ENCODE measurements around the gene FZR1. TPM values are rescaled to one million over a fixed set of nuclear protein-coding genes. Genes with fewer than 3 reads are reported as not detected.

The FZR1 gene
- total and polyA plus RNA-seq, 2 of the 8 experiments (the other 6 are each of a cell fraction or from before 2014, with no cell fraction given): 21.6 to 35.5 TPM

Small RNA genes within 50 kb of the gene (small RNA-seq; reads per million reads assigned to genes)
- not detected for gene AC005786.1 (ENCODE audit: insufficient read depth)
- gene RF00212 (ENCODE audit: insufficient read depth): not detected

Other genes with a start within 250 kb of the FZR1 start
- 2.6 and 3.2 TPM in 2 replicates for gene NFIC, start 139.7 kb upstream of the FZR1 start, total RNA-seq (2021; fragmentation: NEBNext Ultra II Directional; extraction: Animal tissue kit (Norgen Biotek cat#: 25700))
- 0.56 and 0.82 TPM in 2 replicates for gene NFIC, start 139.7 kb upstream of the FZR1 start, polyA plus RNA-seq (2011; rRNA removed)
- gene SMIM24, start 25.8 kb upstream of the FZR1 start, total RNA-seq (2021; fragmentation: NEBNext Ultra II Directional; extraction: Animal tissue kit (Norgen Biotek cat#: 25700)): 3.3 and 3.8 TPM in 2 replicates
- 4.5 and 7.4 TPM in 2 replicates for gene SMIM24, start 25.8 kb upstream of the FZR1 start, polyA plus RNA-seq (2011; rRNA removed)
- not detected in 2 replicates for gene SMIM44, start 22.9 kb upstream of the FZR1 start, total RNA-seq (2021; fragmentation: NEBNext Ultra II Directional; extraction: Animal tissue kit (Norgen Biotek cat#: 25700))
- gene SMIM44, start 22.9 kb upstream of the FZR1 start, polyA plus RNA-seq (2011; rRNA removed): not detected in 2 replicates
- 17.7 and 19.1 TPM in 2 replicates for gene DOHH, start 5.6 kb upstream of the FZR1 start, total RNA-seq (2021; fragmentation: NEBNext Ultra II Directional; extraction: Animal tissue kit (Norgen Biotek cat#: 25700))
- gene DOHH, start 5.6 kb upstream of the FZR1 start, polyA plus RNA-seq (2011; rRNA removed): 7.3 and 12.7 TPM in 2 replicates
- gene TEKTIP1, start 32.9 kb downstream of the FZR1 start, total RNA-seq (2021; fragmentation: NEBNext Ultra II Directional; extraction: Animal tissue kit (Norgen Biotek cat#: 25700)): 1.0 and 1.1 TPM in 2 replicates
- gene TEKTIP1, start 32.9 kb downstream of the FZR1 start, polyA plus RNA-seq (2011; rRNA removed): 0.49 TPM in 1 of 2 replicates, not detected in the other
- gene MFSD12, start 51.3 kb downstream of the FZR1 start, total RNA-seq (2021; fragmentation: NEBNext Ultra II Directional; extraction: Animal tissue kit (Norgen Biotek cat#: 25700)): 59.6 and 62.5 TPM in 2 replicates
- 71.3 and 110 TPM in 2 replicates for gene MFSD12, start 51.3 kb downstream of the FZR1 start, polyA plus RNA-seq (2011; rRNA removed)
- gene HMG20B, start 66.6 kb downstream of the FZR1 start, total RNA-seq (2021; fragmentation: NEBNext Ultra II Directional; extraction: Animal tissue kit (Norgen Biotek cat#: 25700)): 74.2 and 76.1 TPM in 2 replicates
- gene HMG20B, start 66.6 kb downstream of the FZR1 start, polyA plus RNA-seq (2011; rRNA removed): 42.9 and 63.9 TPM in 2 replicates
- 0.96 and 1.2 TPM in 2 replicates for gene GIPC3, start 79.2 kb downstream of the FZR1 start, total RNA-seq (2021; fragmentation: NEBNext Ultra II Directional; extraction: Animal tissue kit (Norgen Biotek cat#: 25700))
- gene GIPC3, start 79.2 kb downstream of the FZR1 start, polyA plus RNA-seq (2011; rRNA removed): 1.0 and 1.3 TPM in 2 replicates
- 0.50 and 0.75 TPM in 2 replicates for gene TBXA2R, start 100.6 kb downstream of the FZR1 start, total RNA-seq (2021; fragmentation: NEBNext Ultra II Directional; extraction: Animal tissue kit (Norgen Biotek cat#: 25700))
- 0.39 and 0.80 TPM in 2 replicates for gene TBXA2R, start 100.6 kb downstream of the FZR1 start, polyA plus RNA-seq (2011; rRNA removed)
- 29.9 and 36.2 TPM in 2 replicates for gene CACTIN, start 120.5 kb downstream of the FZR1 start, total RNA-seq (2021; fragmentation: NEBNext Ultra II Directional; extraction: Animal tissue kit (Norgen Biotek cat#: 25700))
- gene CACTIN, start 120.5 kb downstream of the FZR1 start, polyA plus RNA-seq (2011; rRNA removed): 25.8 and 44.1 TPM in 2 replicates
- gene PIP5K1C, start 194.2 kb downstream of the FZR1 start, total RNA-seq (2021; fragmentation: NEBNext Ultra II Directional; extraction: Animal tissue kit (Norgen Biotek cat#: 25700)): 31.3 and 32.9 TPM in 2 replicates
- gene PIP5K1C, start 194.2 kb downstream of the FZR1 start, polyA plus RNA-seq (2011; rRNA removed): 10.6 and 20.4 TPM in 2 replicates
- gene TJP3, start 202.1 kb downstream of the FZR1 start, total RNA-seq (2021; fragmentation: NEBNext Ultra II Directional; extraction: Animal tissue kit (Norgen Biotek cat#: 25700)): 24.6 and 26.1 TPM in 2 replicates
- gene TJP3, start 202.1 kb downstream of the FZR1 start, polyA plus RNA-seq (2011; rRNA removed): 17.1 and 30.2 TPM in 2 replicates